GM19372 (cell line): ENCODE data around the gene HOXB9.

ENCODE experiments used
- ATAC-seq: cut with Tn5 transposase; IDR thresholded peaks from one replicate; pipeline ENCODE4 v1.9.1; 2021; ENCODE audit warnings: mild to moderate bottlenecking, low read depth, moderate library complexity; ENCODE audit not compliant: unreplicated experiment

Gene HOXB9

GRCh38 chr17:48639982-48640857, 14.1 kb upstream of the HOXB9 start:
- no peak for ATAC-seq

GRCh38 chr17:48639136-48639535, 13.0 kb upstream of the HOXB9 start:
- ATAC-seq = no peak

DNA sequence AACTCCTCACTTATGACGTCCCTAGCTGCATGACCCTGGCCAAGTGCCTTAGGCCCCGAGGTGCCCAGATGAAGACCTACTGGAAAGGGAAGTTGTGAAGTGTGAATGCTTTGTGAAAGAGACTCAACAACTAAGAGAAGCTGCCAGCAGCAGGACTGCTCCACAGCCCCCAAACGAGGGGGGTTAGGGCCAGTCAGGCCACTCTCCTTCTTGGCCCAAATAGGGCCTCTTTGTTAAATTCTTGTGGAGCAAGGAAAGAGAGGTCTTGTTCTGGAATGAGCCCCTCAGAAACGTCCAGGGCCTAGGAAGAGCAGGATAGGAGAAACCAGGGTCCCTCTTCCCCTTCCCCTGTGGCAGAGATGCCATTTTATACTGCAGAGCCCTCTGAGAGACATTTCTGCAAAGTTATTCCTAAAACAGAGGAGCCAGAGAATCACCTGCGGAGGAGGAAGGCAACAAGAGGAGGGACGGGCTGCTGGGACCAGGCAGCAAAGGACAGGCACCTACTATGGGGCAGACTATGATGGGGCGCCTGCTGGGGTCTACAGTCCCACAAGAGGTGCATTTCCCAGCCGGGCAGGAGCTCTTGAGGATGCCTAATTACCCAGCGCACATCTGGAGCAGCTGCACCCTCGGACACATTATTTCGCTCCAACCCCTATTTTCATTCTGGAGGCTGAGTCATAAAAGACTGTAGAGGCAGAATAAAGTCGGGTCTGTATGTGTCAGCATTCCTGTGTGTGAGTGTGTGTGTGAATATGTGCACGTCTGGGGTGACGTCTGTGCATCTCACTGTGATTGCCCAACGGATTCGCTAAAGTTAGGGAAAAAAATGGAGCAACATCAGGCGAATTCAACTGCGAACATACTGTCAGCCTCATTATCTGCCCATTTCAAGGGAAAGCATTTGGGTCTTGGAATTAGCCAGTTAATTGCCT, 11.4 kb upstream of the HOXB9 start:
- no peak for ATAC-seq

- ATAC-seq = no peak
Observed at GRCh38 chr17:48636177-48637018, 10.2 kb upstream of the HOXB9 start.

- ATAC-seq = no peak
Observed at GRCh38 chr17:48634493-48635208, 8.5 kb upstream of the HOXB9 start.

GRCh38 chr17:48633266-48633677, 7.1 kb upstream of the HOXB9 start:
- ATAC-seq = no peak

GRCh38 chr17:48632579-48633265, 6.6 kb upstream of the HOXB9 start:
- no peak for ATAC-seq

- ATAC-seq = no peak
Observed at GRCh38 chr17:48631693-48632578, 5.8 kb upstream of the HOXB9 start.

GRCh38 chr17:48630925-48631692, 5.0 kb upstream of the HOXB9 start:
- ATAC-seq = no peak

DNA sequence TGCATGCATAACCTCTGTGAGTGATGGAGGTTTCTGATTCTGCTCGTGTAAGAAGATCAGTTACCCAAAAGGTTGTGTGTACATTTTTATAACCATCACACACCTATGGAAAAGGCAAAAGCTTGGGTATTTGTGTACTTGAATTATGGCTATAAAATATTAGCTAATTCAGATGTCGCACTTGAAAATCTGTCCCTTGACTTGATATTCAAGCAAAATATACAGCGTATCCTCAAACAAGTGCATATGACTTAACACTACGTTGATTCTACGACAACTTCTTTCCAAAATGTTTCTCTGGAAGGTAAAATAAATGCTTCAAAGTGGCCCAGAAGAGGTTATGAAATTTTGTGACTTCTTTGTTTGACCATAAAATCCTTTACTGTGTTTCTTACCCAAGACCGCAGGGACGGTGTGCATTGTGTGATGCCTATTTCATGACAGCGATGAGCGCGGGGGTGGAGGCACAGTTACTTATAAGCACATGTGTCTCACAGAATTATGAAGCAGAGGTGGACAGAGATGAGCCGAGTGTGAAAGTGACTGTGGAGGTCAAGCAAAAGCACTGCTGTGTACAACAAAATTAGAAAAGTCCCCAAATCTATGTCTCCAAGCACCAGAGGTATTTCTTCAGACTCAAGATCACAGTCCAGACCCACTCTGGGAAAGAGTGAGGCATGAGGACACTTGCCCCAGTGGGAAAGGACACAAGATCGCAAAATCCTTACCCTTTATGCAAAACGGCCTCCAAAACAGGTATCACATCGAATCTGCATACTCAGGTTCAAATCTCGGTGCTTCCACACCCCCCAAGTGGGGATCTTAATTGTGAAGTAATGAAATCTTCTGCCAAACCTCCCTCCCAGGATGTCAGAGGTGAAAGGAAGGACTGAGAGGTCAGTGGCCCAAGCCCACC, 4.1 kb upstream of the HOXB9 start:
- ATAC-seq = no peak

GRCh38 chr17:48629411-48629759, 3.2 kb upstream of the HOXB9 start:
- no peak for ATAC-seq

DNA sequence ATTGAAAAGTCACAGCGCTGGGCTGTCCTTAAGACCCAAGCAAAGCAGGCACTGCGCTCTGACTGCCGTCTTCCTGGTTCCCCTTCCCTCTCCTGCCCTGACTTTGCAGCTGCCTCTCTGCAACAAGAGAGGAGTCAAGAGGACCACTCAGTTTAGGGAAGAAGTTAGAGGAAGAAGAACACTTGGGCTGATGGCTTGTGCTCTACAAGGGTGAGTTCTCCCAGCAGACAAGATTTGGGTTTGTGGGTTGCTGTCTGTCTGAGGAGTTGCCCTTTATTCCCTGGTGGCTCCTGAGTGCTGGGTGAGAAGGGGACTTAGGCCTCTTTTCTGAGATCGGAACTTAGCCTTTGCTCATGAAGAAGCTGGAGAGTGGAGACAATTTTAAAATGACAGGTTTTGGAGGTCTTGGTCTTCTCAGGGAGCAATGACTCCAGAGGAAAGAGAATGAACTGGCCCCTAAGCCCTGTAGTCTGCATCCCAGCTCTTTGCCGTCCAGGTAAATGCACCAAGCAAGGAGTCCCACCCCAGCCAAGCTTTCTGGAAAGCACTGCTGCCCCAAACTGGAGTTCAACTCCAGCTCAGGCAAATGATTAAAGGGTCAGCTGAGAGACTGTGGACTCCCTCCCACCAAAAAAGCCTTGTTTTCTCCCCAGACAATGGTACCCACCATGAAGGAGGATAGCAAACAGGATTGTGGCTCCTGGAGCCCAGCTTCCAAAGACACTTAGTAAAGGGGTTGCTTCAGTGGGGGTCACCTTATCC, 2.7 kb upstream of the HOXB9 start:
- no peak for ATAC-seq

DNA sequence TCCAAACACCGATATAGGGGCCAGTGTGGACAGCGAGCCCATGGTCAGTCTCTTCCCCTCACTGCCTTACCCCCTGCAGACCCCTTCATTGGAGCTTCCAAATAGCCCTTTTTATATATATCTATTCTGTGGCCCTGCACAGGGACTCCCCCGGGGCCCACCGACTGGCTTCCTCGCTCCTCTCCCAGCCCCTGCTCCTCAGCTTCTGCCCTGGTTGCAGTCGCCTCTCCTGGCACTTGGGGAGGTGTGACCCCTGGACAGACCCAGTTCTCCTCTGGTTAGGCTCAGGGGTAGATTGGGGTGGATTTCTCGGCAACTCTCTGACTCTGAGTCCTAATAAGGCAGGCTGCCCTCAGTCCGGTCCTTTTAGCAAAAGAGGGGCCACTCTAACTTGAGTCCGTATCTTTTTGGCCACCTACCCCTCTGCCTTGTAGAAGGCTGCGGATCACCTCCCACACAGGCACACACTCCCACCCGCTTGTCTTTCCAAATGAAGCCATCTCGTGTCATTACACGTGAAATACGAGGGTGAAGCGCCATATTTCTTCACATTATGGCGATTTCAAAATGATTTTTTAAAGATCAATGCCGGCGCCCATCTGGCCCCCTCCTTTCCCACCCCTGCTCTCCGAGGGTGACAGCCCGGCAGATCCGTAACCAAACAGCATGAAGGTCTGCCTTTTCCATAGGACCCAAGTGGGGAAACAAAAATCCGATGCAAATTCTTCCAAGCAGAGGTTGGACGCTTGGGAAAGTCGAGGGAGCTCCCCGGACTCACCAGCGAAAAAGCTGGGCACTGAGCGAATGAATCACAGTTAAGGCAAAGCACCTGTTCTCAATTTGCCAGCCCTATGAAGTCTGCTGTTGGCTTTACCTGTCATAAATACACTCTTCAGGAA, 1.7 kb upstream of the HOXB9 start:
- ATAC-seq = no peak

GRCh38 chr17:48627118-48627597, 1.0 kb upstream of the HOXB9 start:
- no peak for ATAC-seq
